ENCODE measurements around the gene PTPMT1.

The PTPMT1 gene

DNA sequence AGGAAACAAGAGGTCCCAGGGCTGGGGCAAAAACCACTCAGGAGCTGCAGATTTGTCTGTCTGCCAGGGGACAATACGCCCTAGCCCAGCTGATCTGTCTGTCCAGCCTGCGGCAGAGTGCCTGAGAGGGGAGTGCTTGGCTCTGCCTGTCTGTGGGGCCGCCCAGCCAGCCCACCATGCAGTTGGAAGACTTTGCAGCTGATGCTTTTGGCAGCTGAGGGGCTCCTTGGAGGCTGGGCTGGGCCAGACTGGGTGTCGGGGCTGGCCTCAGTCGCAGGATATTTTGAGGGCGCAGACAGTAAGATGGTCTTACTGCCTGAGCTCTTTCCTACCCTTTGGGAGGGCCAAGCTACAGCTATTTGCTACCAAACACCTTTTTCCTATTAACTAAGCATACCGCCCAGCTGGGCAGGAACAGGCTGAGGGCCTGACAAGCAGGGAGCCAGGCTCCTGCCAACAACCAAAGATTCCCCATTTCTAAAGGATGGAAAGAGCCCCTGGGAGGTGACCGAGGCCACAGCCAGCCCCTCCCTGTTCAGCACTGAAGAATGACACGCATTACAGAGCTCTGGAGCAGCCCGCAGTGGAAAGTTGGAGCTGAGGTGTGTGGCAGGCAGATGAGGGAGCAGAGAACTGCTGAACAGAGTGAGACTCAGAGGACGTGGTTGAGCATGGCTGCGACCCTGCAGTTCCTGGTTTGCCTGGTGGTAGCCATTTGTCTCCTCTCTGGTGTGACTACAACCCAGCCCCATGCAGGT, 20.9 kb downstream of the PTPMT1 start, which contains the start of gene FAM180B:
TSS of gene FAM180B (plus strand) at position 581 of the 758 bp plus-strand sequence. CDS start at position 672, 91 bp downstream.
- no peak within 1 kb of the TSS for H3K4me3 ChIP-seq (ENCODE audit: low read length)
- no peak for TF ChIP-seq ZNF274 (IDR thresholded peaks at IDR 0.05; ENCODE audit: low read depth, low read length)

DNA sequence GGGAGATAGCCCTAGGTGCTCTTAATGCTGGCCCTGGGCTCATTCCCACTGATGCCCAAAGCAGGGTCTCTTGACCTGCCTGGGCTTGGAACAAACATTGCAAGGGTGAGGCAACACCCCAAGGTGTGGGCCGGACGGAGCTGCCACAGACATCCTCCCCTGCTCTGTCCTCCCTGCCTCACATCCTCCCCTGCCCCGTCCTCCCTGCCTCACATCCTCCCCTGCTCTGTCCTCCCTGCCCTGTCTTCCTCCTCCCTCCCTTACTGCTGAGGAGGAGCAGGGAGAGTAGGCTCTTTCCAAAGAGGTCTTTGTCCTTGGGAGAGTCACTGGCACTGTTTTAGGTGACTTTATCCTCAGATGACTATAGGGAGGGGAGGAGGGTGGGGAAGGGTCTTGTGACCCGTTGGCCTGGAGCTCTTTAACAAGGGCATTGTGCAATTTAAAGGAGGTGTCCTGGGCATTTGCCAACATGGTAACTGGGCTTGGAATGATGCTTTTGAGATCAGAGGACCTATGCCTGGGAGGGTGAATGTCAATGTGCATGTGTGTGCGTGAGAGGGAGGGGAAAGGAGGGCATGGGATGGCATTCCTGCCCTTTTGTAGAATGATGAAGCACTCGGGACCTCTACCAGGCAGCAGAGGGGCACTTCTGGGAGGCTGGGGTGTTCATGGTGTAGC, 21.8 kb downstream of the PTPMT1 start:
- no peak overlapping the region for H3K4me3 ChIP-seq (ENCODE audit: low read length)
- no peak for TF ChIP-seq ZNF274 (IDR thresholded peaks at IDR 0.05; ENCODE audit: low read depth, low read length)

DNA sequence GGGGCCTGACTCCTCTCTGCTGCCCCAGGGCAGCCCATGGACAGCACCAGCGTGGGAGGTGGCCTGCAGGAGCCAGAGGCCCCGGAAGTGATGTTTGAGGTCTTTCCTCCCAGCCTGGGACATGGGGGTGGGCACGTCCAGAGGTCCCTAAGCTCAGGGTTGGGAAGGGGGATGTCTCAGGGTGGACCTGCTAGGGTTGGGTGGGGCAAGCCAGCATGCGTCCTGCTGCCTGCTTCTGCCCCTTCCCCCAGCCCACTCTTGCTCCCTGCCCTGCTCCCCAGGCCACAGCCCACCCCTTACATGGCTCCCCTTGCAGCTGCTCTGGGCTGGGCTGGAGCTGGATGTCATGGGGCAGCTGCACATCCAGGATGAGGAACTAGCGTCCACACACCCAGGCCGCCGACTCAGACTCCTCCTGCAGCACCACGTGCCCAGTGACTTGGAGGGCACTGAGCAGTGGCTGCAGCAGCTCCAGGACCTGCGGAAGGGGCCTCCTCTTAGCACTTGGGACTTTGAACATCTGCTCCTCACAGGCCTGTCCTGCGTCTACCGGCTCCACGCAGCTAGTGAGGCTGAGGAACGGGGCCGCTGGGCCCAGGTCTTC, 22.4 kb downstream of the PTPMT1 start:
- TF ChIP-seq ZNF274 (IDR thresholded peaks at IDR 0.05; ENCODE audit: low read depth, low read length), result no peak
- H3K4me3 ChIP-seq (ENCODE audit: low read length), result no peak overlapping the region

DNA sequence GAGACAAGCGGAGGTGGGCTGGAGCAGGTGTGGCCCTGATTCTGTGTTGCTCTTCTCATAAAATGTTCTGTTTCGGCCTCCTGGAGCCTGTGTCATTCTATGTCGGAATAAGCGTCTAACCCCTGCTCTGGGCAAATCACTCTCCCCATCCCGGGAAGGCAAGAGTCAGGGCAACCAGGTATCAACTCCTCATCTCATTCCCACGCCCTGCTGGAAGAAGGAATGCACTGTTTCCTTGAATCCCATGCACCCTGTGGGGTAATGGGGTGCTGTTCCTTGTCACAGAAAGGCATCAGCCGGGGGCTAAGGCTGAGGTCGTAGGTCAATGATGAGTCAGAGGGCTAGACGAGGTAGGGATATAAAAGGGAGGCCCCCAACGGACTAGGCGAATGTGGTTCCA, 23.7 kb downstream of the PTPMT1 start:
- TF ChIP-seq ZNF274 (IDR thresholded peaks at IDR 0.05; ENCODE audit: low read depth, low read length), result no peak
- no peak overlapping the region for H3K4me3 ChIP-seq (ENCODE audit: low read length)

DNA sequence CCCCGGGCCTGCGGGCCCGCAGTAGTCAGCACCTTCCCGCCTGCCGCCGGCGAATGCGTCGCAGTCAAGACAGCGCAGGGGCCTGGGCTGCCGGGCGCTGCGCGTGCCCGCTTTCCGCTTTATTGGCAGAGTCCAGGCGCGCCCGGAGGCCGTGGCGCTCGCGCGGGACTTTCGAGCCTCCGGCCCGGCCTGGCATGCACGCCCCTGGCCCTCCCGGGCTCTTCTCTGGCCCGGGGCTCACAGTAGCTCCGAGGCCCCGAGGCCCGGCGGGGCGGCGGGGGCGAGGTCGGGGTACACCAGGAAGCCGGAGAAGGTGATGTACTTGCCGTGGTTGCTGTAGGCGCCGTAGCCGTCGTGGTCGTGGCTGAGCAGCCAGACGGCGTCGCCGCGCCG, 24.2 kb downstream of the PTPMT1 start:
- no peak for TF ChIP-seq ZNF274 (IDR thresholded peaks at IDR 0.05; ENCODE audit: low read depth, low read length)
- no peak overlapping the region for H3K4me3 ChIP-seq (ENCODE audit: low read length)

DNA sequence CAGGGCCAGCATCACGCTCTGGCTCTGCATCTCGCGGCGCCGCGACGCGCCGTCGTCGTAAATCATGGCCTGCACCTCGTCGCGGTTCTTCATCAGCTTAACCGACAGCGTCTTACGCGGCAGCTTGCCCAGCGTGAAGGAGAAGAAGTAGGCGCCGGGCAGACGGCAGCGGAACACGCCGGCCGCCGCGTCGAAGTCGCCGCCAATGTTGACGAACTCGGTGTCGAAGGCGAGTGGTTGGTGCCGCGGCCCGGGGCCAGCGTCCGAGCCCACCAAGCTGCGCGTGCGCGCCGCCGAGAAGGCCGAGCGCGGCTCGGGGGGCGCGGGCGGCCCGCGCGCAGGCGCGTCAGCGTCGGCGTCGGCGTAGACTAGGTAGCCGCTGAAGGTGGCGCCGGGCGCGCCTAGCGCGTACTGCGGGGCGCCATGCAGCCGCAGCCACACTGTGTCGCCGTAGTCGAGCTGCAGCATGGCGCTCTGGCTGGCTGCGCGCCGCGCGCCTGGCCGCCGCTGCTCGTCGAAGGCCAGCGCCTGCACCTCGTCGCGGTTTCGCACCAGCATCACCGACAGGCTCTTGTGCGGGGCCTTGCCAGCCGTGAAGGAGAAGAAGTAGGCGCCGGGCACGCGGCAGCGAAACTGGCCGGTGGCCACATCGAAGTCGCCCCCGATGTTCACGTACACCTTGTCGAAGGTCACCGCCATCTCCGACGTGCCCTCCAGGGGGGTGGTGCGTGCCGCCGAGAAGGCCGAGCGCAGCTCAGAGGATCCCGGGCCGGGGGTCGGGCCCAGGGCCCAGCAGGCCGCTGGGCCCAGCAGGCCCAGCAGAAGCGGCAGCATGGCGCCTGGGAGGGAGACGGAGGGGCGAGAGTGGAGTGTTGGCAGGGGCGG, 24.8 kb downstream of the PTPMT1 start:
- no peak for TF ChIP-seq ZNF274 (IDR thresholded peaks at IDR 0.05; ENCODE audit: low read depth, low read length)
- no peak overlapping the region for H3K4me3 ChIP-seq (ENCODE audit: low read length)

DNA sequence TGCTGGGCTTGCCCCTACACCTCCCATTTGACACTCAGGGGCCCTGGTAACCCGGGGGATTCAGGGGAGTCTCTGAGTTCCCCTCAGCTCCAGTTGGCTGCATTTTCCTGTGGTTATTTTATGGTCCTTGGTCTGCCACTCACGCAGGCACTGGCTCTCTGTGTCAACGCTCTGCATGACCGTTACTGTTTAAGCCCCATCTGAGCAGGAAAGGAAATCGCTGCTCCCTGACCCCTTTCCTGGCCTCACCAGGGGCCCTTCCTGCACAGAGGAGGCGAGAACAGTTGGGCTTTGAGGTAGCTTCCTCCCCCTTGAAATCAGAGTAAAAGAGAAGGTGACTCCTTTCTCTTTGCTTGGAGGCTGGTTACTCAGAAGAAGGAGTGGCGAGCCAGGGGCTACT, 26.4 kb downstream of the PTPMT1 start:
- TF ChIP-seq ZNF274 (IDR thresholded peaks at IDR 0.05; ENCODE audit: low read depth, low read length), result no peak
- H3K4me3 ChIP-seq (ENCODE audit: low read length), result no peak overlapping the region

DNA sequence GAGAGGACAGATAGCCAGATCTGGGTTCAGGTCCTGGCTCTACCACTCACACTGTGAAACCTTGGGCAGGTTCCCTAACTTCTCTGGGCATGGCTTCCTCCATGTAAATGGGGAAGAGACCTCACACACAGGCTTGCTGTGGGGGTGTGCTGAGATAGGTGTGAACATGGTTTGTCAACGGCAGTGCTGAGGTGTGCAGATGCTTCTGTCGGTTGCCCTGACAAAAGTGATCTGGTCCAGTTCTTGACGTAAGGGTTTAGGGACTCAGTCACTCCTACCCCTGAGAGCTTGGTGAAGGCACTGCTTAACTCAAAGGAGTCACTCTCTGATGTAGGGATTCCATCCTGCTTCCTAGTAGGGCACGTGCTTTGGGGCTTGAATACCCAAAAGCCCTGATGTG, 26.9 kb downstream of the PTPMT1 start:
- H3K4me3 ChIP-seq (ENCODE audit: low read length), result no peak overlapping the region
- TF ChIP-seq ZNF274 (IDR thresholded peaks at IDR 0.05; ENCODE audit: low read depth, low read length), result no peak

DNA sequence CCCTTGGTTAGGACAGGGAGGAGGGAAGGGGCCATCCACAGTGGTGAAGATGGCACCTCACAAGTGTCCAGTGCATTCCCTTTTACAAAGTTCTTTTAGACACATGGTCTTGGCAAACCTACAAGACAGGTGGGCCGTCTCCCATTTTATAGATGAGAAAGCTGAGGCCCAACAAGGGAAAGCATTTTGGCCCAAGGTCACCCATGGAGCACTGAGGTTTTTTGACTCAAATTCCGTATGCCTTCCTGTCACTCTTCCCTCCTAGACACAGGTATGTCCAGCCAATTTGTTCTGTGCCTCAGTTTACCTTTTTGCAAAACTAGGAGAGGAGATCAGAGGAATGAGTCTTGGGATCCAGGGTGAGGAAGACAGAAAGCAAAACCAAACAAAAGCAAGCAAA, 27.6 kb downstream of the PTPMT1 start:
- H3K4me3 ChIP-seq (ENCODE audit: low read length), result no peak overlapping the region
- no peak for TF ChIP-seq ZNF274 (IDR thresholded peaks at IDR 0.05; ENCODE audit: low read depth, low read length)

DNA sequence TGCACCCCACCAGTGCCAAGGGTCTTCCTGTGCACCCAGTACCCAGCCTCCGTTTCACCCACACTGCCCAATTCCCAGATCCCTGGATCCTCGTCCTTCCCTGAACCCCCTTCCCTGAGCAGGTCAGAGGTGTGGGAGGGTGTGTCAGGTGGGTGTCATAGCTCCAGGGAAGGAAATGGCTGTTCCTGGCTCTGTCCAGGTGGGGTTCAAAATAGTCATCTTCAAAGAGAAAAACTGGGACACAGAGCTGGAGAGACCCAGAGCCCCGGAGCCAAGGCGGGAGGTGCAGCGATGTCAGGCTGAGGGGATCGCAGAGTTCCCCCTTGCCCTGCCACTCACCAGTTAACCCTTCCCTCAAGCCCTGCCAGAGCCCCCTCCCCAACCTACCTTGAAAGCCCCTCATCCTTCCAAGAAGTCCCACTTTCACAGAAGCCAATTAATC, 28.1 kb downstream of the PTPMT1 start:
- TF ChIP-seq ZNF274 (IDR thresholded peaks at IDR 0.05; ENCODE audit: low read depth, low read length), result no peak
- no peak overlapping the region for H3K4me3 ChIP-seq (ENCODE audit: low read length)

DNA sequence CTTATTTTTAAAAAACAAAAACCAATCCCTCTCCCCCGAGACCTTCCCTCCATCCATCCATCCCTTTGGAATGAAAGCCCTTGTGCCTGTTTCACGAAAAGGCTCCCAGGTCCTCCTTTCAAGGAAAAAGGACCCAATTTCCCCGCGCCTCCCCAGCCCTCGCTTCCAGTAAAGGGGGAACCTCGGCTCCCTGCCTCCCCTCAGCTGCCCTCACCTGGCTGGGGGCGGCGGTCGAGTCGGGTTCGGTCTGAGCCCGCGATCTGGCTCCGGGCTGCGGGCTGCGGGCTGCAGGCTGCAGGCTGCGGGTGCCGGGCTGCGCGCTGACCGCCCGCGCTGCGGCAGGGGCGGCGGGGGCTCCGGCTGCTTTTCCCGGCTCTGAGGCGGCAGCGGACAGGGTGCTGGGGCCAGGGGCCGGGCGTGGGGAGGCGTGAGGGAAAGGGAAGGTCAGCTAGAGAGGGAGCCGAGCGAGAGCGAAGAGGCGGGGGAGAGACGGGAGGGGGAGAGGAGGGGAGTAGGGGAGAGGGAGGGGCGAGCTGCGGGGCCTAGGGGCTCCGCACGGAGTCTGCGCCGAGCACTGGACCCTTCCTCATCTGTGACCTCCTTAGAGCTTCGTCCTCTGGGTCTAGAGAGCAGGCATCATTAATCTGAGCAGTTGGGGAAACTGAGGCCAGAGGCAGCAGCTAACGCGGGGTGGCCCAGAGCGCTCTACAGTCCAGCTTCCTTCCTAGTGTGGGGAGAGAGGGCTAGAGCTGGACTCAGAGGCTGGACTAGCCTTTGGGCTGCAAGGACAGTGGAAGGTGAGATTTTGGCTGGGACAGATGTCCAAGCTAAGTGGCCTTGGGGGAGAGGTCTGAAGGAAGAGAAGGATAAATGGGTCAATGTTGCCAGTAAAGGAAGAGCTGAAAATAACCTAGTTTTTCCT, 28.8 kb downstream of the PTPMT1 start, which contains the start of gene C1QTNF4:
TSS of gene C1QTNF4 (minus strand) at position 478 of the 922 bp plus-strand sequence. CDS start 3,601 bp downstream, outside the sequence.
- H3K4me3 ChIP-seq (ENCODE audit: low read length), result no peak within 1 kb of the TSS
- TF ChIP-seq ZNF274 (IDR thresholded peaks at IDR 0.05; ENCODE audit: low read depth, low read length), result no peak

DNA sequence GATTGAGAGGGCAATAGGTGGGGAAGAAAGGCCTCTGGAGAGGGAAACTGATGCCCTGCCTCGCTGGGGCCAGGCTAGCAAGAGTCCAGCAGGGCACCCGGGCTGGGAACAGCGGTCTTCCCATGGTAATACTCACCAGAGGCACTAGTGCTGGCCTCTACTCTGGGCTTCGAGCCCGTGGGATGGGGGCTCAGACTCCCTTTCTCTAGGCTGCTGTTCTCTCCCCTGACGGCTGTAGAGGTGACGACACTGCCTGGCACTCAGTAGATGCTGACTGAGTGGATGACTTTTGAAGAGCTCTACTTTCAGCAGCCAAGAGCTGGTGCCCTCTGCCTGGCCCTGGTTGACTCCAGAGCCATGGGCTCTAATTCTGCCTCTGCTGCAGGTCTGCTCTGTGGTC, 29.6 kb downstream of the PTPMT1 start:
- H3K4me3 ChIP-seq (ENCODE audit: low read length), result no peak overlapping the region
- TF ChIP-seq ZNF274 (IDR thresholded peaks at IDR 0.05; ENCODE audit: low read depth, low read length), result no peak

DNA sequence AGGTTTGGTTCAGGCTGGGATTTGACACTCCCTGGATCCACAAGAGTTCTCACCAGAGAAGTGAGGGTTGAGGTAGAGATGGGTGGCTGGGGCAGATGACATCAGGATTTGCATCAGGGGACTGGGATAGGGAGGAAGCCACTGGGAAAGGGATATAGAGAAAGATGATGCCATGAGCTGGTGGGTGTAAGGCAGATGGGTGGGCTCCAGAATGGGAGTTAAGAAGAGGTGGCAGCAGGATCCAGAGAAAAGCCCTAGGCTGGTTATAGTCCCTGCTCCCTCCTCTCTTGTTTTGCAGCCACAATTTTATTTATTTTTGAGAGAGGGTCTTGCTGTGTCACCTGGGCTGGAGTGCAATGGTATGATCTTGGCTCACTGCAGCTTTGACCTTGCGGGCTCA, 30.6 kb downstream of the PTPMT1 start:
- no peak overlapping the region for H3K4me3 ChIP-seq (ENCODE audit: low read length)
- no peak for TF ChIP-seq ZNF274 (IDR thresholded peaks at IDR 0.05; ENCODE audit: low read depth, low read length)
